Cardiac muscle cell (in vitro differentiated cells and primary cell): ENCODE data around the gene GREM2. TPM values are rescaled to one million over a fixed set of nuclear protein-coding genes. Genes with fewer than 3 reads are reported as not detected.
A peak's percentile ranks its signal among the peaks of the same experiment; 100 is the strongest.

Experiments
- DNase-seq, 2 donors: peaks; one replicate each; pipeline versions ENCODE4 v3.0.0 to v3.0.0-alpha.2; 2010 to 2017; ENCODE audit warnings: low read depth in 1 of 2, low spot score in 1 of 2
- H3K27ac ChIP-seq: fragments of 200-600 bp; sonication (generic); 2 replicates; pipeline ENCODE4 v1.5.1; 2016
- H3K27me3 ChIP-seq: fragments of 200-600 bp; sonication (generic); 2 replicates; pipeline ENCODE4 v1.6.0; 2016; ENCODE audit warnings: control low read depth
- H3K36me3 ChIP-seq: fragments of 200-600 bp; sonication (generic); 2 replicates; pipeline ENCODE4 v1.5.1; 2016; ENCODE audit warnings: control low read depth
- H3K4me1 ChIP-seq: fragments of 200-600 bp; sonication (generic); 2 replicates; pipeline ENCODE4 v1.8.1; 2017; ENCODE audit warnings: low read depth, mild to moderate bottlenecking, mixed run types
- H3K4me3 ChIP-seq: fragments of 200-600 bp; sonication (generic); 2 replicates; pipeline ENCODE4 v1.5.1; 2016; ENCODE audit warnings: mild to moderate bottlenecking
- H3K9me3 ChIP-seq: fragments of 200-600 bp; sonication (generic); 2 replicates; pipeline ENCODE4 v1.5.1; 2017; ENCODE audit warnings: low read depth, mild to moderate bottlenecking, control low read depth
- polyA plus RNA-seq: library from polyadenylated mRNA; unstranded; fragments of >200 nt; fragmentation: Nextera tagmentation; extraction: Ambion mirVana; gene quantifications from 2 replicates; pipeline ENCODE4 v1.2.1, GENCODE V29; 2016
- total RNA-seq: library from RNA; depleted of rRNA; stranded (reverse); fragments of >200 nt; gene quantifications from 2 replicates; pipeline ENCODE4 v1.2.3, GENCODE V29; 2016
- TF ChIP-seq, protein P1 (sequence below): IDR thresholded peaks from 2 replicates; pipeline ENCODE4 v1.5.1; 2012; ENCODE audit warnings: low read depth, mild to moderate bottlenecking, low read length

The GREM2 gene
- total and polyA plus RNA-seq, 2 experiments from 2014 or later: 10.5 to 17.2 TPM

DNA sequence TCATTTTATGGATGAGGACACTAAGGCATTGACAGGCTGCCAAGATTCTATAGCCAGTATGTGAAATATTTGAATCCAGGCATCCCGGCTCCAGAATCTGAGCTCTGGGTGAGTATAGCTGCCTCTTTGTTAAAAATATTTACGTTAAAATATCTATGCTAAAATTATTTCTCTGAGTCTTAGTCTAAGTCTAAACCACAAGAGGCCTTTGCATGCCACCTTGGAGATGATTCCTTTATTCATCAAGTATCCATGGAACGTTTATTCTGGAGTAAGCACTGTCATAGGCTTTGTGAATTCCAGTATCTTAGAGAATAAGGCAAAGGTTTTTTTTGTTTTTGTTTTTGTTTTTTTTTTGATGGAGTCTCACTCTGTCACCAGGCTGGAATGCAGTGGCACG, 116.4 kb downstream of the GREM2 start:
- Histone ChIP-seq H3K4me1 (peaks cover 5% of the 10 kb centered on the region), H3K36me3 (no peaks in the 10 kb centered on the region), H3K9me3 (no peaks in the 10 kb centered on the region), H3K4me3 (no peak overlapping the region), H3K27me3 (no peaks in the 10 kb centered on the region), H3K27ac (no peak overlapping the region)
- DNase-seq: no peak
- TF ChIP-seq, protein P1, sequence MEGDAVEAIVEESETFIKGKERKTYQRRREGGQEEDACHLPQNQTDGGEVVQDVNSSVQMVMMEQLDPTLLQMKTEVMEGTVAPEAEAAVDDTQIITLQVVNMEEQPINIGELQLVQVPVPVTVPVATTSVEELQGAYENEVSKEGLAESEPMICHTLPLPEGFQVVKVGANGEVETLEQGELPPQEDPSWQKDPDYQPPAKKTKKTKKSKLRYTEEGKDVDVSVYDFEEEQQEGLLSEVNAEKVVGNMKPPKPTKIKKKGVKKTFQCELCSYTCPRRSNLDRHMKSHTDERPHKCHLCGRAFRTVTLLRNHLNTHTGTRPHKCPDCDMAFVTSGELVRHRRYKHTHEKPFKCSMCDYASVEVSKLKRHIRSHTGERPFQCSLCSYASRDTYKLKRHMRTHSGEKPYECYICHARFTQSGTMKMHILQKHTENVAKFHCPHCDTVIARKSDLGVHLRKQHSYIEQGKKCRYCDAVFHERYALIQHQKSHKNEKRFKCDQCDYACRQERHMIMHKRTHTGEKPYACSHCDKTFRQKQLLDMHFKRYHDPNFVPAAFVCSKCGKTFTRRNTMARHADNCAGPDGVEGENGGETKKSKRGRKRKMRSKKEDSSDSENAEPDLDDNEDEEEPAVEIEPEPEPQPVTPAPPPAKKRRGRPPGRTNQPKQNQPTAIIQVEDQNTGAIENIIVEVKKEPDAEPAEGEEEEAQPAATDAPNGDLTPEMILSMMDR: no peak

DNA sequence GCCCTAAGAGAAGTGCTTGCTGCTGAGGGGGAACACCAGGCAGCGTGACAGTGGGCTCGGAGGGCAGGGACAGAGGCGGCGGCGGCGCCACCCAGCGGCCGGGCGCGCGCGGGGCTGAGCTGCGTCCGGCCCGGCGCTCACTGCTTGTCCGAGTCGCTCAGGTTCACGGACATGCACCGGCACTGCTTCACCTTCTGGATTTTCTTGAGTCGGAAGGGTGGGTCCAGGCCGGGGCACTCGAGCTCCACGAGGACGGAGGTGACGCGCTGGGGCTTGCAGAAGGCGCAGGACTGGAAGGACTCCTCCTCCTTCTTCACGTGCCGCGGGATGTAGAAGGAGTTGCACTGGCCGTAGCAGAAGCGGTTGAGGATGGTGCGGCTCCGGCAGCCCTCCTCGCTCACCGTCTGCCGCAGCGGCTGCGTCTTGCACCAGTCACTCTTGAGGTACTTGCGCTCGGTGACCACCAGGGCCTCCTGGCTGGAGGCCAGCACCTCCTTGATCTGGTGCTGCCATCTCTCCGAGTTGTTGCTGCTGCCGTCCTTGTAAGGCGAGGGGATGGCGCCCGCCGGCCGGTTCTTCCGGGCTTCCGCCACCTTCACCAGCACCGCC, 119.0 kb downstream of the GREM2 start:
- TF ChIP-seq, protein P1: peak; percentile 31
- Histone ChIP-seq H3K4me3 (no peak overlapping the region), H3K4me1 (no peaks in the 10 kb centered on the region), H3K27ac (no peak overlapping the region), H3K27me3 (no peaks in the 10 kb centered on the region), H3K9me3 (no peaks in the 10 kb centered on the region), H3K36me3 (no peaks in the 10 kb centered on the region)
- peak; percentile 57 for DNase-seq

DNA sequence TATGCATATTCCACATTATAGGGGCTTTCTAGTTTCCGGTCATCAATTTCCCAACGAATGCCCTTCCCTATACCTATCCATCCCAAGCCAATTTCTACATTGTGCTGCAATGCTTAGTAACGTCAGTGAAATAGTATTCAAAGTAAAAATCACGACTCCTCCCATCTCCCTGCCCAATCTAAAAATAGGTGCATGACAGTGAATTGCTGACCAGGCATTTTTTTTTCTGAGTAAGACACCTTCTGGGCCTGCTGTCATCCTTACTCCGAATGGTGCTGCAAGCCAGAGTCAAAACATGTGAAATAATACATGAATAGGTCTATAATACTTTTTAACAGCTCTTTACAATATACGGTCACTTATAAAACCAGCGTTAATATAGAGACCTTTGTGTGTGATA, 120.2 kb downstream of the GREM2 start:
- TF ChIP-seq, protein P1: no peak
- H3K36me3 ChIP-seq: no peaks in the 10 kb centered on the region
- no peak for DNase-seq
- no peaks in the 10 kb centered on the region for H3K27me3 ChIP-seq
- no peaks in the 10 kb centered on the region for H3K9me3 ChIP-seq
- H3K4me3 ChIP-seq: no peak overlapping the region
- no peak overlapping the region for H3K27ac ChIP-seq
- no peaks in the 10 kb centered on the region for H3K4me1 ChIP-seq

DNA sequence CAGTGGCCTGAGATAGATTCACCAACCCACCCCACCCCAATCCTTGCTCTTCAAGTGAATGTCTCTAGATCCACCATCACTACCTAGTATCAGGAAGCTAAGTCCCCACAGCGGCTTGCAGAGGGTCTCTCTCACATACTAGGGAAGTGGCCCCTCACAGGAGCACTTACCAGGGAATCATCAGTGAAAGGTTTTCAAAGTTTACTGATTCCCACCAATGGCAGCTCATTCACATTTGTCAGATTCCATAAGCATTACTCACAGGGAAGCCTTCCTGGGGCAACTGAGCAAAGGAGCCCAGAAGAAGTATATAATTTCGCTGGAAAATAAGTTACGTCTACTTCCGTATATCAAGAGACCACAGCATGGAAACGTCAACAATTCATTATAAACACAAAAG, 120.8 kb downstream of the GREM2 start:
- H3K4me1 ChIP-seq: no peaks in the 10 kb centered on the region
- H3K36me3 ChIP-seq: no peaks in the 10 kb centered on the region
- TF ChIP-seq, protein P1: no peak
- H3K4me3 ChIP-seq: no peak overlapping the region
- peak in 1 of 2 donors; percentile 13 for DNase-seq
- no peaks in the 10 kb centered on the region for H3K9me3 ChIP-seq
- H3K27me3 ChIP-seq: no peaks in the 10 kb centered on the region
- H3K27ac ChIP-seq: no peak overlapping the region

DNA sequence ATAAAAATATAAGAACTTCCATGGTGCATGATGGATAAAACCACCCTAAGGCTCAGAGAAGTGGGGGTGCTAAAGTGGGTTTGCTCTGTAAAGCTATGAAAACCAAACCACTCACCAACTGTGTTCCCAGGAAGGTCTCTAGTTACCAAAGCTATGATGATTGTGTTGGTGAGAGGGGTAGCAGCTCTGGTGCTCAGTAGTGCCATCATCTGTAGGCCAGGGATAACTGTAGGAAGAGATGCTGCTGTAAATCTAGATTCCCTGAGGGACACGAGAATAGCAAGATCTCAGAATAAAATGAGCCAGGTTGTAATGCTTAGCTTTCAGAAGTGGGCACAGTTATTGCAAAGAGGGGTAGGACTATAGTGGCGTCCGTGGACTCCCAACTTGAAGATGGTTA, 124.5 kb downstream of the GREM2 start:
- no peaks in the 10 kb centered on the region for H3K4me1 ChIP-seq
- H3K27me3 ChIP-seq: no peaks in the 10 kb centered on the region
- no peaks in the 10 kb centered on the region for H3K36me3 ChIP-seq
- DNase-seq: no peak
- TF ChIP-seq, protein P1: no peak
- no peak overlapping the region for H3K4me3 ChIP-seq
- no peaks in the 10 kb centered on the region for H3K9me3 ChIP-seq
- no peak overlapping the region for H3K27ac ChIP-seq
